Measurements from ENCODE around the gene METRNL.

METRNL gene

DNA sequence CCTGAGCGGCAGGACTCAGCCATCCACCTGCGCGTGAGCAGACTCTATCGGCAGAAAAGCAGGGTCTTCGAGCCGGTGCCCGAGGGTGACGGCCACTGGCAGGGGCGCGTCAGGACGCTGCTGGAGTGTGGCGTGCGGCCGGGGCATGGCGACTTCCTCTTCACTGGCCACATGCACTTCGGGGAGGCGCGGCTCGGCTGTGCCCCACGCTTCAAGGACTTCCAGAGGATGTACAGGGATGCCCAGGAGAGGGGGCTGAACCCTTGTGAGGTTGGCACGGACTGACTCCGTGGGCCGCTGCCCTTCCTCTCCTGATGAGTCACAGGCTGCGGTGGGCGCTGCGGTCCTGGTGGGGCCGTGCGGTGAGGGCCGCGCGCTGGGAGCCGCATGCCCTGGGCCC, 14.9 kb downstream of the METRNL start:
- DNase-seq, result no peak

DNA sequence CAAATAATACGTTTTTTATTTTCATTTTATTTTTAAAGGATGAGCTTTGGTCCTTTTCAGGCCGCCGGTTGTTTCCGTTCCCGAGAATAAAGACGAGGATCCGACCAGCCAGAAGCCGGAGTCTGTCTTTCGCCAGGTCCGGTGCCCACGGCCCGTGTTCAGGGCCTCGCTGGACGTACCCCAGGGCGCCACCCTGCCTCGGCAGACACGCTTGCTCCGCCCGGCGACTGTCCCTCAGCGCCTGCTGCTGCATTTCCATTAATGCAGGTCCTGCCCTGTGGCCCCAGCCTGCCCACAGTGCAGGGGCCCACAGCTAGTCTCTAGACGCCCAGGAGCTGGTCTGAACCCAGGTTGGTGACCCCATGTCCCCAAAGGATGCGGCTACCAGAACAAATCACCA, 15.6 kb downstream of the METRNL start:
- DNase-seq, result no peak

DNA sequence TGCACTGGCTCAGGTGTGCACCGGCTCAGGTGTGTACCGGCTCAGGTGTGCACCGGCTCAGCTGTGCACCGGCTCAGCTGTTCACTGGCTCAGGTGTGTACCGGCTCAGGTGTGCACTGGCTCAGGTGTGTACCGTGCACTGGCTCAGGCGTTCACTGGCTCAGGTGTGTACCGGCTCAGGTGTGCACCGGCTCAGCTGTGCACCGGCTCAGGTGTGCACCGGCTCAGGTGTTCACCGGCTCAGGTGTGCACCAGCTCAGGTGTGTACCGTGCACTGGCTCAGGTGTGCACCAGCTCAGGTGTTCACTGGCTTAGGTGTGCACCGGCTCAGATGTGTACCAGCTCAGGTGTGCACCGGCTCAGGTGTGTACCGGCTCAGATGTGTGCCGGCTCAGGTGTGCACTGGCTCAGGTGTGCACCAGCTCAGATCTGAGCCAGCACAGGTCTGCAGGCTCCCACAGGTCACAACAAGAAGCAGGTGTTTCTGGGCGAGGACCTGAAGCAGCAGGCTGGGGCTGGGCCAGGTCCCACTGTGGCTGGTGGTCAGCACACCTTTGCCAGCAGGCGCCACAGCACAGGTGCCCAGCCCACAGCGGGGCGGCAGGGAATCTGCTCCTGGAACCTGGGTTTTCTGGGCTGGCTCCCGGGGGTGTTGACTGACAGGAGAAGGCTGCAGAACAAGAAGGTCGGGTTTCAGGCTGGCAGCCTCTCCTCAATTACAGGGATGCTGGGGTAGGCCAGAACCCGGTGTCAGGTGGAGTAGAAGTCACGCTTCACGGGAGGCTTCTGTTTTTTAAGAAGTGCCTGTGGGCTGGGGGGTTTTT, 17.2 kb downstream of the METRNL start:
- DNase-seq, result peak; percentile 12

DNA sequence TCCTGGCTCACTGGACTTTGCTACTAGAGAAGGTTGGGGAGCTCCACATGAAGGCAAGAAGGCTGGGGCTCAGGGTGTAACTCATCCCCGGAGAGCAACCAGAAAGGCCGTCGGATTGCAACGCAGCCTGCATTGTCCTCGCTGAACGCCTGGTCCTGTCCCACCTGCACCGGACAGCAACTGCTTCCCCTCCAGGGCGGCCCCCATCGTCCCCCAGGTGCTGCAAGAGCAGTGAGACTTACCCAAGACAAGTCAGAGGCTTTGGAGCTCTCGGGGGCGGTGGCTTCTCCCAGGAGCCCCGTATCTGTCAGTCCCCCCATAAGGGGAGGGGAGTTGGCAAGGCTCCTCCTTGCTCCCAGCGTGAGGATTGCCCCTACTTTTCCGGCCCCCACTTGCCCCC, 18.4 kb downstream of the METRNL start:
- no peak for DNase-seq

DNA sequence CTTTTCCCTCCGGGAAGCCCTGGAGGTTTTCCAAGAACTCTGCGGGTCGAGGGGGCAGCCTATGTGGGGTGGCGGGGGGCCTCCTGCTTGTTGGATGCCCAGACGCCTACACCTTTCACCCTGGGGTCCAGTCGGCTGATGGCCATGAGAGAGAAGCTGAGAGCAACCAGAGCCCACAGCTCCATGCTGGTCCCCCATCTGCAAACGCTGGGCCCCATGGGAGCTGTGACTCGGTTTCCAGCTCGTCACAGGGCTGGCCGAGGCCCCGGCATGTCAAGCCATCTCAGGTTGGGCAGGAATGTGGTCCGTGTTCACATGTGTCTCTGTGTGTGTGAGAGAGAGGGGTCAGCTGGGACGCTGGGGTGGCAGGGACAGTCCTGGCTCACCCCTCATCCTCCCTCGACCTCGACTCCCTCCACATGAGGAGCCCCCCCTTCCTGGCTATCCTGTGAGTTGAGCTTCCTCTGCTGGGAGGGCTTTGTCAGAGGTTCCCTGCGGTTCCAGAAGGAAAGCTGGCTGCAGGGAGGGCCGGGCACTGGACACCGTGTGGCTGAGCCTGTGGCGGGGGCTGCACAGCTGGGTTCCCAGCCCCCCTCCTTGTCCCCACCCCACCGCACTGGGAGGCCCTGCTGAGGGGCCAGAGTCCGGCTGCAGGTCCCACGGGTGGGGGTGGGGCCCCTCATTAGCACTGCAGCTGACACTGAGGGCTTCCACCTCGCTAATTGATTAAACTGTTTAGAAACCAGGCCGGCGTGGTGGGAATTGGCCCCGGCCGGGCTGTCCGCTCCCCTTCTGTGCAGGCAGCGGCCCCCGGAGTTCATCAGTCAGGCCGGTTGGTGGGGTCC, 19.1 kb downstream of the METRNL start:
- DNase-seq, result no peak

DNA sequence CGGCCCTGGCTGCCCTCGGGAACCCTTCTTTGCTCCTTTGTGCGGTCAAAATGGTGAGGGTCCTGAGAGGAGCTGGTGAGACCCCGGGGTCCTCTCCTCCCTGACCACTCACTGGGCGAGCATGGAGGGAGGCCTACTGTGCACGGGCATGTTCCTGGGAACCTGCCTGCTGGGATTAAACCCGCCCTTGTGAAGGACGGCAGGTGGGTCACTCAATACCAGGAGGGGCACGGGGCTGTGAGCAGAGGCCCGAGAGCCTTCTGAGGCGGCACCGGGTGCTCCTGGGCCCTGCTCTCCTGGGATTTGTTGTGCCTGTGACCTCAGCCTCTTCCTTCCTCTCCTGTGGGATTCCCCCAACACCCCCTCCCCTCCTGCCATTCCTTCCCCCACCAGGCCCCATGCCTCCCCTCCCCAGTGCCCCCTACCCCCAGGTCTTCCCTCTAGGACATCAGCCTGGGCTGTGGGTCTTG, 19.7 kb downstream of the METRNL start:
- DNase-seq, result no peak

DNA sequence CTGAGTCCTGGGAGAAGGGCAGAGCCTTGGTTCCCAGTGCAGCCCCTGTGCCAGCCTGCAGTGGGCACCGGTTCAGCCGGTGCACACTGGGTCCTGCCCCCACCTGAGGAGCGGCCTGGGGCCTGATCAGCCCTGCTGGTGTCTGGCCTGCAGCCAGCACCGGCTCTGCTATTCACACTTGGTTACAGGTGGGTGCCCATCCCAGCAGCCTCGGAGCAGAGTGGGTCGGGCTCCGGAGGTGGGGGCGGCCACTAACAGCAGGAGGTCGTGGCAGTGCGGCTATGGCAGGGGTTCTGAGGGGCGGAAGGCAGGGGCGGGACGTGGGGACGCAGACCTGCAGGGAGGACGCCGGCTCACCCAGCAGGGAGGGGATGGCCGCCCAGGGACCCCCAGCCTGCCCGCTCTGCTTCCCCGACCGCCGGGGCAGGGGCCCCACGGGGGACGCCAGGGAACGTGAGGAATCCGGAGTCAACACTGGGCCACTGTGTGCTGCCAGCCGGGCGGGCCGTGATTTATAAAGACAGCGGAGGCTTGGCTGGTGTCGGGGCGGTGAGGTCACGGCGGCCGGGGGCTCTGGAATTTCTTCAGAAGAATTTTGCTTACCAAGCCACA, 20.3 kb downstream of the METRNL start:
- DNase-seq, result no peak

DNA sequence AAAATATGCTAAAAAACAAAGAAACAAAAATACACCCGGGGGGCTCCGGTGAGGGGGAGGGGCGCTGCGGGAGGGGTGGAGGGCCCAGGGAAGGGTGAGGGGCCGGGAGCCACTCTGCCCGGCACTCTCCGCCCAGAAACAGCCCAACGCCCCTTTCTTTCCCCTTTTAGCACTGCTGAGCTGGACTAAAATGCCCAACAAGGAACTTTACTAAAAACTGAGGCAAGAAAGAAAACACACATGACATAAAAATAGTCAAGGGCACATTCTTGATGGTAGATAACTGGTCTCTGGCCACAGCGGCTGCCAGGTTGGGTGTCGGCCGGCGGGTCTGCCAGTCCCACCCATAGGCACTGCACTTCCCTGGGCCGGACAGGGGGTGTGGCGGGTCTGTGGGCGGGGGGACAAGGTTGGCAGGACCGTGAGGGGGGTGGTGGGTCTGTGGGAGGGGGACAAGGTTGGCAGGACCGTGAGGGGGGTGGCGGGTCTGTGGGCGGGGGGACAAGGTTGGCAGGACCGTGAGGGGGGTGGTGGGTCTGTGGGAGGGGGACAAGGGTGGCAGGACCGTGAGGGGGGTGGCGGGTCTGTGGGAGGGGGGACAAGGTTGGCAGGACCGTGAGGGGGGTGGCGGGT, 20.9 kb downstream of the METRNL start:
- no peak for DNase-seq

DNA sequence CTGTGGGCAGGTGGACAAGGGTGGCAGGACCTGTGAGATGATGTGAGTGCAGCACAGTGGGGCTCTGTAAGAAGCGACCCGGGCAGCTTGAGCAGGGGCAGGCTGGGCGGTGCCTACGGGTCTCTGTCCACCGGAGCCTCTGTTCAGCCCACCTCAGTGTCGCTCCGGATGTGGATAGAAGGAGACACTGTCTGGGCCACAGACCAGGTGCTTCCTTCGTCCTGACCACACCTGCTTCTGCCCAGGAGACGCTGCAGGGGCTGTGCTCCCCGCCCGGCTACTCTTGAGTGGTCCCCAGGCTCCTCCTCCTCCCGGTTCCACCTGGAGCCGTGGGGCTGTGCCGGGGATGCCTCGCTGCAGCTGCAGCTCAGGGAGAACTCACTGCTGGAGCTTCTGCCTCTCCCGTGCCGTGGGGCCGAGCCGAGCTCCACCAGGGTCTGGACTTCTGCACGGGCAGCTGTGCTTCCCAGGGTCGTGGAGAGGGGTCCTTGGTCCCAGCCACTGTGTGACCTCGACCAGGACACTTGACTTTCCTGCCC, 21.5 kb downstream of the METRNL start:
- no peak for DNase-seq

DNA sequence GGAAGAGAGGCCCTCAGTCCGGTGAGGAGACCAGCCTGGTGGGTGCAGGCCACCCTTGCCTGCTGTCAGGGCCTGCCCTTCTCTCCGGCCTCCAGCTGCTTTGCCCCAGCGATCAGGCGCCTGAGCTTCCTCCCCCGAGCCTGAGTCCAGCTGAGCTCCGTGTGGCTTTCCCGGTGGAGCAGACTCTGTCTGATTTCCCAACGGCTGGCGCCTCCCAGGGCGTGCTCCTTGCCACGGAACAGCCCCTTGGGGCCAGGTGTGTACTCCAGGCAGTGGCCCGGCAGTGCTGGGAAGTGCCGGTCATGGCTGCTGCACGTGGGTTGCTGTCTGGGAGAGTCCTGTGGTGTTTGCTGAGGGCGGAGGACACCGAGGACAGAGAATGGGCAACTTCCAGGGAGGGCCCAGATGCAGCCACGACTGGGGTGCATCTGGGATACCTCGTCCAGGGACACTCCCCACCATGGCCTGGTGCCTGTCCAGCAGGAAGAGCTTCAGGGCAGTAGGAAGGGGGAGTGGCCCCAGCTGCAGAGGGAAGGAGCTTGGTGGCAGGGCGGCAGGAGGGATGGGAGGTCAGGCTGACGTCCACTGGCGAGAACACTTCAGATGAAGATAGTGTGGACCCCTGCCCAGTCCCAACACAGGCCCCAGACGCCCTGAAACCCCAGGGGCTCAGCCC, 22.5 kb downstream of the METRNL start:
- no peak for DNase-seq

DNA sequence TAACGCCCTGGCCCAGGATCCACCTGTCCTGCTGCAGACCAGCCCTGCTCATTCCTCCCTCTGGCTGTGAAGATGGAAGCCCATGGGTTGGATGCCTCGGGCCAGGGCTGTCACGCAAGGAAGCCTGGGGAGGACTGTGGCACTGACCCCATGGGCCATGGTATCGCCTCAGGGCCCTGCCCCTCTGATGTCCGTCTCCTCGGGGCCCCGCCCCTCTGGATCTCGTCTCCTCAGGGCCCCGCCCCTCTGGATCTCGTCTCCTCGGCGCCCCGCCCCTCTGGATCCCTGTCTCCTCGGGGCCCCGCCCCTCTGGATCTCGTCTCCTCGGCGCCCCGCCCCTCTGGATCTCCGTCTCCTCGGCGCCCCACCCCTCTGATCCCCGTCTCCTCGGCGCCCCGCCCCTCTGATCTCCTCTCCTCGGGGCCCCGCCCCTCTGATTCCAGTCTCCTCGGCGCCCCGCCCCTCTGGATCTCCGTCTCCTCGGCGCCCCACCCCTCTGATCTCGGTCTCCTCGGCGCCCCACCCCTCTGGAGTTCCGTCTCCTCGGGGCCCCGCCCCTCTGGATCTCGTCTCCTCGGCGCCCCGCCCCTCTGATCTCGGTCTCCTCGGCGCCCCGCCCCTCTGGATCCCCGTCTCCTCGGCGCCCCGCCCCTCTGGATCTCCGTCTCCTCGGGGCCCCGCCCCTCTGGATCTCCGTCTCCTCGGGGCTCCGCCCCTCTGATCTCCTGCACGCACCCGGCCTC, 24.0 kb downstream of the METRNL start:
- DNase-seq, result no peak

DNA sequence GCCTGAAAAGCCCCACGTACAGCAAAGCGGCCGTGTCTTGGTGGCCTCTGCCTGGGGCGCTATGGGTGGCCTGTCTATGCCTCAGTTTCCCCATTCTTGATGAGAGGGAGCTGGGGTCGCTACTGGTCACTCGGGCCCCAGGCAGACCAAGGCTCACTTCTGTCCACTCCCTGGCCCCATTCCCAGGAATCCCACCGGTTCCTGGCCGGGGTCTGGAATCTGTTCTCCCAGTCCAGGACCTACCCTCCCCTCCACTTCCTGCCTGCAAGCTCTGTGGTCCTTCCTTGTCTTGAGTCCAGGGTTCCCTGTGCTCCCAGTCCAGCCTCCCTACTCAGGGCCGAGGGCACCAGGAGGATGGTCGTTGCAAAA, 24.5 kb downstream of the METRNL start:
- DNase-seq, result no peak

DNA sequence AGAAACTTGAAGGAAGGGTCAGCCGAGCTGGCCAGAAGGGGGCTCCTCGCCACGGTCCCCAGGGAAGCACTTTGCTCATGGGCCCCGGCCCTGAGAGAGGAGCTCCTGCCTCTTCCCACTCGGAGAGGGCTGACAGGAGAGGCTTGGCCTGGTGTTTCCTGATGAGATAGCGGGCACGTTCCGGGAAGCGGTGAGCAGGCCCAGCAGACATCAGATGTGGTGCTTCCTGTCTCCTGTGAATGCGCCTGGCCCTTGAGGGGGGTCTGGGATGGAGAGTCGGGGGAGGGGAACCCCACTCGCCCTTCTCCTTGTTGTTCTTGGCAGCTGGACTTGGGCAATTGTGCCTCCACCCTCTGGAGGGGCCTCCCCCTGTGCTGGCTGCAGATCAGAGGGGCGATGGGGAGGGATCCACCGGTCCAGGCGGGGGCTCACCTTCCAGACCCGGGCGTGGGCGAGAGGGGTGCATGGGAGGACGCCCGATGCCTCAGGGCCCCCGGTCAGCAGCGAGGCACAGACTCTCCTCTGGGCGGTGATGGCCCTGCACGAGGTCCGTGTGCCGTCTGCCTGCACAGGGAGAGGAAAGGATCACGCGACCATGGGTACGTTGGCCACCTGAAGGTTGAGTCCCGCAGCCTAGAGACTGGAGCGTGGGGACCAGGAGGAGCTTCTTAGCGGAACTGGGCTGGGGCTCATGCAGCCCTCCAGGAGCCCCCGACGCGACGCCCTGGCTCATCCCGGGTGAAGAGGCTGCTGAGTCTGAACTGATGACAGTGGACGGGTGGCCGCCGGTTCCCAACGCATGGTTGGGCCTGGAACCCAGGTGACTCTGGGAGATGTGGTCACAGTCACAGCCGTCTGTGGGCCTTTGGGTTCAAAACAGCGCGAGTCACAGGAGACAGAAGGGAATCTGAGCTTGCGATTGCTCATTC, 25.4 kb downstream of the METRNL start:
- no peak for DNase-seq

DNA sequence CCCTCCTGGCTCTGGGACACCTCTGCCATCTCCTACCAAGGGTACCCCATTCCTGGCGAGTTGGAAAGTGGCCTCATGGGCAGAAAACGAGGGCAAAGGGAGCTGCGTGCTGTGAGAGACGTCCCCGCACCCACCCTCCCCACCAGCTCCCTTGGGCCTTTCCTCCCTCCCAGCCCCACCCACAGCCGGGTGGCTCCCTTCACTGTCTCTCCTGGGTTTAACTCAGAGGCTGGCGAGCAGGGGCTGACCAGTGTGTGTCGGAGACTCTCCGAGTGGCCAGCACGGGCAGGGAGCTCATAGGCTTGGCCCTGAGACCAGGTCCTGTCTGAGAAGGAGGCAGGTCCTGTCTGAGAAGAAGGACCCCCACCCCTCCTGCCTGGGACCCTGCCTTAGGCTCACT, 26.1 kb downstream of the METRNL start:
- no peak for DNase-seq

DNA sequence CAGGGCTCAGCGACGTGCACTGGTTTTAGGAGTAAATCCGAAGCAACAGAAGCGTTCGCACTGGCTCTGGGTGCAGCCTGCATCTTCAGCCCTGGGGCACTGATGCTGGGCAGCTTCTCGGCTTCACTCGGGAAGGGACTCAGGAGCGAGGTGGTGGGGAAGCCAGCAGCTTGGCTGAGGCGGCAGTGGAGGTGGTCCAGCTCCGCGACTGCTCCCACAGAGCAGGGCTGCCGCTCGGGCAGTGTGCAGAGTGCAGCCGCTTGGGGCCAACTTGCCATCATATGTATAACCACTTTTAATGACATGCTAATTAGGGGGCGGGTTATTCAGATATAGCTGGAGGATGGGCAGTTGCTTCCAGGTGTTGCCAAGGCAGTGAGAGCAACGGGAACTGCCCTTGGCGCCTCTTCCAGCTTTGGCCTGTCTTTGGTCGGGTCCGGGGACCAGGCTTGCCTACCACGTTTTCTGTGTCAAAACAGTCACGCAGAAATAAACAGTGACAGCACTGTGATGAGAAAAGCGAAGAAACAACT, 26.7 kb downstream of the METRNL start:
- DNase-seq, result no peak

DNA sequence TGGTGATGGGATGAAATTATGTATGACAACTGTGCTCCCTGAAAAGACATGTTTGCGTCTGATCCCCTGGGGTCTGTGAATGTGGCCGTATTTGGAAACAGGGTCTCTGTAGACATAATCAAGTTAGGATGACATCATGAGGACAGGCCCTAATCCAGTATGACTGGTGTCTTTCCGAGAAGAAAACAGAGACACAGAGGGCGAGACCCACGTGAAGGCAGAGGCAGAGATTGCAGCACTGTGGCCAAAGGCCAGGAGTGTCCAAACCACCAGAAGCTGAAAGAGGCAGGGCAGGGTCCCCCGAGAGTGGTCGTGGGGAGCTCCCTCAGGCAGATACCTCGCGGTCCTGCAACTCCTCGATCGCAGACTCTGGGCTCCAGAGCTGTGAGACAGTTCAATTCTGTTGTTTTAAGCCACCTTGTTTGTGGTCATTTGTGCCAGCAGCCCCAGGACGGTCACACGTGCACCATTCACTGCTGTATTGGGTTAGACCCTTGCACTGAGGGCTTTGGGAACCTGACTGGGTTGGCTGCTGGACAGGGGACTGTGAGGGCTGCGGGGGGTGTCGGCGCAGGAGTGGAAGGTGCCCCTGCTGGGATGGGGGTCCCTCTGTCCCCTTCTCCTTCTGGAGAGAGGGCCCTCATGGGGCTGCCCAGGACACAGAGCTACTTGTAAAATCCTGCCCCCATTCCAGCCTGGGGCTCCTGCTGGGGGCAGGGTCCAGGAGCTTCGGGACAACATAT, 27.7 kb downstream of the METRNL start:
- no peak for DNase-seq

DNA sequence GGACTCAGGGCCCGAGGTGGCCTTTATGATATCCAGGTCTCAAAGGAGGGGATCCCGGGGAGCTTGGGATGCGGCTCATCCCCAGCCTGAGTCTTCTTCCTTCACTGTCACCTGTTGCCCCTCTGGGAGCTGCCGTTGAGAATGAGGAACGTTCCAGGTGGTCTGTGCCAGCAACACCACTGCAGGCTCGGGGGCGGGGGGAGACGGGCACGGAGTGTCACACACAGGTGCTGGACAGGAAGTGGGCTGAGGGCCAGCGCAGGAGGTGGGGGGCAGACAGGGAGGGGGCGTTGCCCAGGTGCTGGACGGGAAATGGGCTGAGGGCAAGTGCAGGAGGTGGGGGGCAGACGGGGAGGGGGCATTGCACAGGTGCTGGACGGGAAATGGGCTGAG, 28.2 kb downstream of the METRNL start:
- no peak for DNase-seq

DNA sequence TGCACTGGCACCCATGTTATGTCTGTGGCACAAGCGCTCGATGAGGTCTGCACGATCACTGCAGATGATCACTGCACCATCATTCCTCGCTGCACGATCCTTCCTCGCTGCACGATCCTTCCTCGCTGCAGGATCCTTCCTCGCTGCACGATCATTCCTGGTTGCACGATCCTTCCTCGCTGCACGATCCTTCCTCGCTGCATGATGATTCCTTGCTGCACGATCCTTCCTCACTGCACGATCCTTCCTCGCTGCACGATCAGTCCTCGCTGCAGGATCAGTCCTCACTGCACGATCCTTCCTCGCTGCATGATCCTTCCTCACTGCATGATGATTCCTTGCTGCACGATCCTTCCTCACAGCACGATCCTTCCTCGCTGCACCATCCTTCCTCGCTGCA, 29.3 kb downstream of the METRNL start:
- DNase-seq, result no peak

DNA sequence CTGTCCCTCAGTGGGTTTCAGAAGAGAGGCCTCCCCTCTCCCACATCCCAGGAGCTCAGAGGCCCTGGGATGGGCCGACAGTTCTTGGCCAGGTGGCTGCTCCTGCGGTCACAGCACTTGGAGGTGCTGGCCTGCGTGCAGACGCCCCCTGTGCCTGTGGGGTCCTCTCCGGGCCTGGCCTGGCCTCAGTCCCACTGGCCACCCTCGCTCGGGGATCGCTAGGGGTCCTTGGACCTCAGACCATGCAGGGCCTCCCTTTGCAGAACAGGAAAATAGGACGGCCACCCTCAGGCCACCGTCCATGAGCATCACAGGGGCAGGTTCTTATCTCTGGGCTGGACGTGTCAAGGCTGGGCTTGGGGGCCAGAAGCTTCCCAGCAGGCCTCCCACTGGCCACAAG, 30.0 kb downstream of the METRNL start:
- no peak for DNase-seq
